ENCODE measurements around the gene POLR2I. TPM values are rescaled to one million over a fixed set of nuclear protein-coding genes. Genes with fewer than 3 reads are reported as not detected.

Gene POLR2I
- total RNA-seq, 1 donor from 2014 or later, result 49.6 TPM

Other genes with a start within 250 kb of the POLR2I start
- gene APLP1, start 246.3 kb downstream of the POLR2I start, total RNA-seq, result 6.2 TPM
- 14.1 TPM for gene NFKBID, start 214.3 kb downstream of the POLR2I start, total RNA-seq
- 6.8 TPM for gene HCST, start 212.3 kb downstream of the POLR2I start, total RNA-seq
- gene TYROBP, start 206.6 kb downstream of the POLR2I start, total RNA-seq, result 18.7 TPM
- gene LRFN3, start 178.5 kb downstream of the POLR2I start, total RNA-seq, result 9.6 TPM
- gene SDHAF1, start 119.7 kb downstream of the POLR2I start, total RNA-seq, result 13.8 TPM
- gene SYNE4, start 106.1 kb downstream of the POLR2I start, total RNA-seq, result 4.1 TPM
- 23.8 TPM for gene ALKBH6, start 100.7 kb downstream of the POLR2I start, total RNA-seq
- gene CLIP3, start 82.0 kb downstream of the POLR2I start, total RNA-seq, result 14.9 TPM
- gene THAP8, start 60.6 kb downstream of the POLR2I start, total RNA-seq, result 3.8 TPM
- 1.6 TPM for gene WDR62, start 60.0 kb downstream of the POLR2I start, total RNA-seq
- gene OVOL3, start 3.7 kb downstream of the POLR2I start, total RNA-seq, result not detected
- 117 TPM for gene TBCB, start 593 bp upstream of the POLR2I start, total RNA-seq
- 649 TPM for gene CAPNS1, start 25.2 kb upstream of the POLR2I start, total RNA-seq
- 66.7 TPM for gene COX7A1, start 37.6 kb upstream of the POLR2I start, total RNA-seq
- 7.5 TPM for gene ZNF565, start 99.8 kb upstream of the POLR2I start, total RNA-seq
- 70.3 TPM for gene ZNF146, start 100.2 kb upstream of the POLR2I start, total RNA-seq